ENCODE results near the gene KIF1C. TPM values are rescaled to one million over a fixed set of nuclear protein-coding genes. Genes with fewer than 3 reads are reported as not detected.

Gene KIF1C
- total and polyA plus RNA-seq, 9 of the 15 experiments (the other 6 are each of a cell fraction or from before 2014, with no cell fraction given) = 0.38 to 68.4 (median 25.1) TPM

GRCh38 chr17:5034063-5034462, 36.3 kb downstream of the KIF1C start:
- H3K9me1 ChIP-seq (ENCODE audit: control insufficient read depth, insufficient read depth, low read length) = no peaks in the 10 kb centered on the region
- ChIA-PET CTCF (ENCODE audit: low intra/inter-chr PET ratio) (no interaction called here), POLR2A (no interaction called here)
- no peak overlapping the region for H3K4me3 ChIP-seq
- no peaks in the 10 kb centered on the region for H3K9me3 ChIP-seq (replicated peaks; ENCODE audit: control insufficient read depth, insufficient read depth, low read depth, low read length)
- intact Hi-C loops (cut with micrococcal nuclease) (no loop called here), in situ Hi-C loops (cut with MboI) (no loop called here)
- peaks cover 0 to 6% of the 10 kb centered on the region in 2 experiments; a peak in 3 of 5 replicates for H3K4me1 ChIP-seq (replicated peaks in 1 of 2; ENCODE audit: control insufficient read depth in 2 of 2, insufficient read depth in 2 of 2, low read length in 2 of 2)
- no peaks in the 10 kb centered on the region for H4K20me1 ChIP-seq (replicated peaks; ENCODE audit: control insufficient read depth, insufficient read depth, low read length)
- no peak overlapping the region for H2AFZ ChIP-seq (ENCODE audit: low read depth, low read length)
- H3K9ac ChIP-seq (ENCODE audit: insufficient read depth in 1 of 2, low read depth in 2 of 2, low read length in 2 of 2) = no peak overlapping the region
- WGBS (ENCODE audit: insufficient coverage, low coverage, missing lambda C conversion rate) = 19% methylated on average over 3 of the region's 5 CpGs
- ATAC-seq (no peak), FAIRE-seq (no peak), DNase-seq (ENCODE audit: extremely low read depth in 1 of 4, low spot score in 3 of 4) (no peak)
- H3K79me2 ChIP-seq (ENCODE audit: control insufficient read depth, insufficient read depth, low read length) = no peaks in the 10 kb centered on the region
- TF ChIP-seq ZNF3 (CRISPR knock-in tag; IDR thresholded peaks at IDR 0.05) (no peak), NR0B1 (IDR thresholded peaks at IDR 0.05; ENCODE audit: partially characterized antibody) (no peak), SMC3 (conservative IDR thresholded peaks at IDR 0.05; ENCODE audit: insufficient read depth, low read depth, low read length) (no peak), KDM4B (IDR thresholded peaks at IDR 0.05; ENCODE audit: borderline replicate concordance in 2 of 2, low read depth in 1 of 2) (no peak), TEAD2 (tag; IDR thresholded peaks at IDR 0.05) (no peak), ZNF830 (CRISPR knock-in tag; IDR thresholded peaks at IDR 0.05) (no peak), E2F3 (CRISPR knock-in tag; IDR thresholded peaks at IDR 0.05) (no peak), GTF3C2 (IDR thresholded peaks at IDR 0.05; ENCODE audit: borderline replicate concordance, extremely low read depth, insufficient read length) (no peak), MCM5 (IDR thresholded peaks at IDR 0.05; ENCODE audit: low read depth) (no peak), ZNF445 (CRISPR knock-in tag; IDR thresholded peaks at IDR 0.05; ENCODE audit: low read depth) (no peak), ETS2 (tag; IDR thresholded peaks at IDR 0.05; ENCODE audit: borderline replicate concordance, poor library complexity, severe bottlenecking) (no peak), SOX6 (IDR thresholded peaks at IDR 0.05) (no peak), RBBP5 (IDR thresholded peaks at IDR 0.05; ENCODE audit: borderline replicate concordance, insufficient read depth, low read length, poor library complexity, severe bottlenecking) (no peak), BDP1 (IDR thresholded peaks at IDR 0.05; ENCODE audit: insufficient read depth, insufficient read length) (no peak), FOXP1 (CRISPR knock-in tag; IDR thresholded peaks at IDR 0.05) (no peak), ATF3 (IDR thresholded peaks at IDR 0.05) (no peak), ATF3 (CRISPR knock-in tag; conservative IDR thresholded peaks at IDR 0.05) (no peak), ZNF586 (CRISPR knock-in tag; conservative IDR thresholded peaks at IDR 0.05) (no peak), FOSL1 (tag; conservative IDR thresholded peaks at IDR 0.05) (no peak), POLR2G (IDR thresholded peaks at IDR 0.05; ENCODE audit: low read depth, low read length) (no peak)
- H3K36me3 ChIP-seq (ENCODE audit: control insufficient read depth, insufficient read depth, low read length) = no peaks in the 10 kb centered on the region
- no TSS peak for BruUV-seq (replicated peaks)
- H3K27me3 ChIP-seq (ENCODE audit: control insufficient read depth in 2 of 2, insufficient read depth in 2 of 2, low read length in 2 of 2) = no peaks in the 10 kb centered on the region; a peak in 1 of 5 replicates
- H3K27ac ChIP-seq (ENCODE audit: extremely low read depth, low read depth, low read length) = no peak overlapping the region
- no peak overlapping the region for H3K4me2 ChIP-seq (ENCODE audit: insufficient read depth, low read length)

All from K562 (cell line).